ENCODE measurements around the gene FNDC3A. TPM values are rescaled to one million over a fixed set of nuclear protein-coding genes. Genes with fewer than 3 reads are reported as not detected.

FNDC3A gene
- total RNA-seq, 1 donor from 2014 or later = 69.3 TPM

- TF ChIP-seq, protein P1, sequence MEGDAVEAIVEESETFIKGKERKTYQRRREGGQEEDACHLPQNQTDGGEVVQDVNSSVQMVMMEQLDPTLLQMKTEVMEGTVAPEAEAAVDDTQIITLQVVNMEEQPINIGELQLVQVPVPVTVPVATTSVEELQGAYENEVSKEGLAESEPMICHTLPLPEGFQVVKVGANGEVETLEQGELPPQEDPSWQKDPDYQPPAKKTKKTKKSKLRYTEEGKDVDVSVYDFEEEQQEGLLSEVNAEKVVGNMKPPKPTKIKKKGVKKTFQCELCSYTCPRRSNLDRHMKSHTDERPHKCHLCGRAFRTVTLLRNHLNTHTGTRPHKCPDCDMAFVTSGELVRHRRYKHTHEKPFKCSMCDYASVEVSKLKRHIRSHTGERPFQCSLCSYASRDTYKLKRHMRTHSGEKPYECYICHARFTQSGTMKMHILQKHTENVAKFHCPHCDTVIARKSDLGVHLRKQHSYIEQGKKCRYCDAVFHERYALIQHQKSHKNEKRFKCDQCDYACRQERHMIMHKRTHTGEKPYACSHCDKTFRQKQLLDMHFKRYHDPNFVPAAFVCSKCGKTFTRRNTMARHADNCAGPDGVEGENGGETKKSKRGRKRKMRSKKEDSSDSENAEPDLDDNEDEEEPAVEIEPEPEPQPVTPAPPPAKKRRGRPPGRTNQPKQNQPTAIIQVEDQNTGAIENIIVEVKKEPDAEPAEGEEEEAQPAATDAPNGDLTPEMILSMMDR (IDR thresholded peaks at IDR 0.05) = no peak
- TF ChIP-seq EZH2 (IDR thresholded peaks at IDR 0.05) (no peak), EZH2phosphoT487 (IDR thresholded peaks at IDR 0.05) (no peak)
- peaks cover 62% of the 10 kb centered on the region for H3K79me2 ChIP-seq (ENCODE audit: low read depth)
- H3K4me1 ChIP-seq = peaks cover 36% of the 10 kb centered on the region
- H3K27ac Mint-ChIP-seq = no peak overlapping the region
- no peaks in the 10 kb centered on the region for H3K9me3 ChIP-seq (ENCODE audit: low read depth)
- peak overlapping the region; percentile 98 for H3K4me3 ChIP-seq
- peaks cover 17% of the 10 kb centered on the region for H3K4me1 Mint-ChIP-seq
- no peak overlapping the region for H2AFZ ChIP-seq (replicated peaks)
- H3K9me3 Mint-ChIP-seq = no peaks in the 10 kb centered on the region
- no peaks in the 10 kb centered on the region for H4K20me1 ChIP-seq (ENCODE audit: low read depth)
- DNase-seq (ENCODE audit: low spot score) = no peak
- no peak overlapping the region for H3K27ac ChIP-seq
- no peaks in the 10 kb centered on the region for H3K27me3 ChIP-seq
- peaks cover 12% of the 10 kb centered on the region for H3K36me3 ChIP-seq
- no peaks in the 10 kb centered on the region for H3K27me3 Mint-ChIP-seq (ENCODE audit: insufficient read depth, low read depth)
- peak overlapping the region; percentile 92 for H3K4me3 Mint-ChIP-seq
- H3F3A ChIP-seq (ENCODE audit: low read depth) = peaks cover 28% of the 10 kb centered on the region
- peaks cover 8% of the 10 kb centered on the region for H3K36me3 Mint-ChIP-seq
- H3K4me2 ChIP-seq = peak overlapping the region; percentile 91
- H3K9ac ChIP-seq = peak overlapping the region; percentile 82
Measured at GRCh38 chr13:49110913-49111170, 135.1 kb downstream of the FNDC3A start.

- H3K4me1 Mint-ChIP-seq = peaks cover 17% of the 10 kb centered on the region
- H3K36me3 ChIP-seq = peaks cover 23% of the 10 kb centered on the region
- H3K79me2 ChIP-seq (ENCODE audit: low read depth) = peaks cover 79% of the 10 kb centered on the region
- H3F3A ChIP-seq (ENCODE audit: low read depth) = peaks cover 28% of the 10 kb centered on the region
- H3K9ac ChIP-seq = peak overlapping the region; percentile 45
- H3K4me2 ChIP-seq = peak overlapping the region; percentile 91
- H3K4me3 Mint-ChIP-seq = peak overlapping the region; percentile 79
- no peaks in the 10 kb centered on the region for H3K27me3 Mint-ChIP-seq (ENCODE audit: insufficient read depth, low read depth)
- peak overlapping the region; percentile 86 for H3K27ac Mint-ChIP-seq
- DNase-seq (ENCODE audit: low spot score) = peak; percentile 58
- no peaks in the 10 kb centered on the region for H4K20me1 ChIP-seq (ENCODE audit: low read depth)
- H3K9me3 Mint-ChIP-seq = peaks cover 3% of the 10 kb centered on the region
- H3K27me3 ChIP-seq = no peaks in the 10 kb centered on the region
- TF ChIP-seq EZH2 (IDR thresholded peaks at IDR 0.05) = no peak
- TF ChIP-seq EZH2phosphoT487 (IDR thresholded peaks at IDR 0.05) = no peak
- TF ChIP-seq, protein P1 (IDR thresholded peaks at IDR 0.05) = no peak
- H3K4me3 ChIP-seq = peak overlapping the region; percentile 98
- peak overlapping the region; percentile 92 for H3K27ac ChIP-seq
- no peaks in the 10 kb centered on the region for H3K9me3 ChIP-seq (ENCODE audit: low read depth)
- H3K4me1 ChIP-seq = peaks cover 36% of the 10 kb centered on the region
- peaks cover 26% of the 10 kb centered on the region for H3K36me3 Mint-ChIP-seq
- no peak overlapping the region for H2AFZ ChIP-seq (replicated peaks)
Measured at GRCh38 chr13:49112782-49113525, 137.2 kb downstream of the FNDC3A start.

DNA sequence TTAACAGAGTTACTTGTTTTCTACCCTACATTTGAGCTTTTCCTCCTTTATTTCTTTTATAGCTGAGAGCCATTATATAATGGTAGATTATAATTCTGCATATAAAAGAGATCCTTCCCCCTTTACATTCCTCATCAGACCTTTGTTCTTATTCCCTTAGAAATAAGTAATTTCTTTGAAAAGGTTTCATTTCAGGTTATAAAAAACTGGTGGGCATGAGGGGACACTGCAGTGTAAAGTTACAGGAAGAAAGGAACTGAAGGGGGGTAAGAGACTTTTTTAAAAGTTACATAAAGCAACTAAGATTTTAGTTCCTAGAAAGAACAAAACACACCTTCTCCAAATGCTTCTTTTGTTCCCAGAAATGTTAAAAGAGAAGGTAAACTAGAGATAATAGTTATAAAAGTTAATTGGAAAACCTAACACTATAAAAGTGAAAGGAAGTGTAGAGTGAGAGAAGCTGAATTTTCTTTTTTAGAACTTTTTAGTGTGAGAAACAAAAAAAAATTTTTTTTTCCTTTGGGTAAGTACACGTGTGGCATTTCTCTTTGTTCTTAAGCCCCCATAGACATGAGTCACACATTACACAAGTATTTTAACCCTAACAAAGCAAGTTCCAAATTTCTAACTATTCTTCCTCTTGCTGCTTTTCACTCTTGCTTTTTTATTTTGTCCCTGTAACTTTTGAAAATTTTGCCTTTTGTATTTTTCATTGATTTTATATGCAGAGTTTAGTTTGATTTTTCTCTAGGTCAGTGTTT is 138.0 kb downstream of the FNDC3A start:
- H3K9ac ChIP-seq = no peak overlapping the region
- peaks cover 23% of the 10 kb centered on the region for H3K36me3 ChIP-seq
- no peaks in the 10 kb centered on the region for H3K9me3 ChIP-seq (ENCODE audit: low read depth)
- peaks cover 28% of the 10 kb centered on the region for H3F3A ChIP-seq (ENCODE audit: low read depth)
- no peaks in the 10 kb centered on the region for H3K27me3 Mint-ChIP-seq (ENCODE audit: insufficient read depth, low read depth)
- peak overlapping the region; percentile 91 for H3K4me2 ChIP-seq
- peak overlapping the region; percentile 79 for H3K4me3 Mint-ChIP-seq
- peaks cover 36% of the 10 kb centered on the region for H3K4me1 ChIP-seq
- H3K4me1 Mint-ChIP-seq = peaks cover 17% of the 10 kb centered on the region
- H3K27ac ChIP-seq = peak overlapping the region; percentile 92
- TF ChIP-seq, protein P1 (IDR thresholded peaks at IDR 0.05) = no peak
- TF ChIP-seq EZH2 (IDR thresholded peaks at IDR 0.05) (no peak), EZH2phosphoT487 (IDR thresholded peaks at IDR 0.05) (no peak)
- no peak overlapping the region for H2AFZ ChIP-seq (replicated peaks)
- no peaks in the 10 kb centered on the region for H3K27me3 ChIP-seq
- H3K9me3 Mint-ChIP-seq = peaks cover 3% of the 10 kb centered on the region
- peak; percentile 7 for DNase-seq (ENCODE audit: low spot score)
- peaks cover 31% of the 10 kb centered on the region for H3K36me3 Mint-ChIP-seq
- no peaks in the 10 kb centered on the region for H4K20me1 ChIP-seq (ENCODE audit: low read depth)
- H3K4me3 ChIP-seq = peak overlapping the region; percentile 98
- peaks cover 79% of the 10 kb centered on the region for H3K79me2 ChIP-seq (ENCODE audit: low read depth)
- peak overlapping the region; percentile 86 for H3K27ac Mint-ChIP-seq

All from neural progenitor cell (in vitro differentiated cells).